IMR-90 (cell line): ENCODE data around the gene HMGCS2. TPM values are rescaled to one million over a fixed set of nuclear protein-coding genes. Genes with fewer than 3 reads are reported as not detected.

ENCODE experiments used
- ATAC-seq: fragments of 200-7000 bp; cut with Tn5 transposase; 2 replicates; pipeline ENCODE4 v1.9.1; 2020; ENCODE audit warnings: low read depth, mild to moderate bottlenecking, moderate library complexity
- BruUV-seq: library from RNA; stranded (reverse); fragments of 400-500 nt; replicated peaks from 2 replicates; lab custom pipeline; 2021; lab: Mats Ljungman, UMichigan
- CTCF ChIA-PET: fragments of 300-600 bp; formaldehyde crosslinking; extraction: SDS; loops from one replicate; lab custom pipeline; 2021; ENCODE audit warnings: antibody characterized with exemption; lab: Yijun Ruan, JAX
- POLR2A ChIA-PET: fragments of 300-600 bp; sonication (Branson Sonifier 250); formaldehyde crosslinking; loops from one replicate; lab custom pipeline; 2022; ENCODE audit warnings: antibody characterized with exemption; ENCODE audit not compliant: unreplicated experiment; lab: Charles Lee
- DNase-seq: peaks from one replicate; pipeline ENCODE4 v3.0.0; 2013
- H2AFZ ChIP-seq: replicated peaks from 2 replicates; pipeline ENCODE3; 2013; ENCODE audit warnings: low read length, mild to moderate bottlenecking; ENCODE audit not compliant: poor library complexity
- H2AK5ac ChIP-seq: 2 replicates; pipeline ENCODE4 v1.6.1; 2013; ENCODE audit warnings: low read depth, low read length, inconsistent platforms
- H2AK9ac ChIP-seq: replicated peaks from 2 replicates; pipeline ENCODE3; 2013; ENCODE audit warnings: mild to moderate bottlenecking, low read depth, low read length, moderate library complexity; ENCODE audit not compliant: poor library complexity
- H2BK120ac ChIP-seq: 2 replicates; pipeline ENCODE4 v1.6.1; 2013; ENCODE audit warnings: low read depth, low read length, inconsistent platforms
- H2BK15ac ChIP-seq: 3 replicates; pipeline ENCODE4 v1.6.1; 2013; ENCODE audit warnings: low read depth, low read length, inconsistent platforms
- H2BK20ac ChIP-seq: 2 replicates; pipeline ENCODE4 v1.6.1; 2013; ENCODE audit warnings: low read depth, mild to moderate bottlenecking, inconsistent platforms, low read length, moderate library complexity
- H2BK5ac ChIP-seq: 2 replicates; pipeline ENCODE4 v1.6.1; 2013; ENCODE audit warnings: mild to moderate bottlenecking, low read depth, low read length, inconsistent platforms; ENCODE audit not compliant: poor library complexity, severe bottlenecking
- H3K14ac ChIP-seq: replicated peaks from 2 replicates; pipeline ENCODE4 v1.6.1; 2013; ENCODE audit warnings: low read depth, low read length, inconsistent platforms
- H3K18ac ChIP-seq: 2 replicates; pipeline ENCODE4 v1.6.1; 2013; ENCODE audit warnings: low read depth, low read length, control low read depth
- H3K23ac ChIP-seq: 2 replicates; pipeline ENCODE4 v1.6.1; 2013; ENCODE audit warnings: low read depth, low read length, inconsistent platforms
- H3K27ac ChIP-seq: 2 replicates; pipeline ENCODE4 v1.5.1; 2013; ENCODE audit warnings: mild to moderate bottlenecking, control low read depth, low read length; ENCODE audit not compliant: insufficient read depth
- H3K27me3 ChIP-seq: 2 replicates; pipeline ENCODE4 v1.6.1; 2013; ENCODE audit warnings: low read length; ENCODE audit not compliant: control insufficient read depth, insufficient read depth
- H3K36me3 ChIP-seq: 2 replicates; pipeline ENCODE4 v1.6.1; 2013; ENCODE audit warnings: low read length, mixed read lengths; ENCODE audit not compliant: control insufficient read depth, insufficient read depth
- H3K4ac ChIP-seq: 2 replicates; pipeline ENCODE4 v1.6.1; 2013; ENCODE audit warnings: low read depth, low read length, inconsistent platforms
- H3K4me1 ChIP-seq: 2 replicates; pipeline ENCODE4 v1.6.1; 2013; ENCODE audit warnings: low read length, mixed read lengths; ENCODE audit not compliant: control insufficient read depth, insufficient read depth
- H3K4me2 ChIP-seq: 2 replicates; pipeline ENCODE4 v1.6.1; 2013; ENCODE audit warnings: low read depth, mild to moderate bottlenecking, control low read depth, low read length, moderate library complexity
- H3K4me3 ChIP-seq: 2 replicates; pipeline ENCODE4 v1.5.1; 2013; ENCODE audit warnings: low read depth, mild to moderate bottlenecking, control low read depth, low read length, moderate library complexity; ENCODE audit not compliant: insufficient read depth
- H3K56ac ChIP-seq: 2 replicates; pipeline ENCODE4 v1.6.1; 2013; ENCODE audit warnings: low read length, inconsistent platforms; ENCODE audit not compliant: insufficient read depth; ENCODE audit errors: extremely low read depth
- H3K79me1 ChIP-seq, 2 experiments: 2 replicates each; pipeline ENCODE4 v1.6.1; 2013; ENCODE audit warnings: low read length in 2 of 2, inconsistent platforms in 1 of 2, low read depth in 1 of 2
- H3K9ac ChIP-seq: 2 replicates; pipeline ENCODE4 v1.6.1; 2013; ENCODE audit warnings: low read depth, low read length, control low read depth
- H3K9me1 ChIP-seq: 2 replicates; pipeline ENCODE4 v1.6.1; 2013; ENCODE audit warnings: low read length, inconsistent platforms; ENCODE audit not compliant: insufficient read depth
- H3K9me3 ChIP-seq: 2 replicates; pipeline ENCODE4 v1.6.1; 2013; ENCODE audit warnings: low read length; ENCODE audit not compliant: control insufficient read depth, insufficient read depth
- H4K20me1 ChIP-seq: 2 replicates; pipeline ENCODE4 v1.6.1; 2013; ENCODE audit warnings: low read length, inconsistent platforms; ENCODE audit not compliant: insufficient read depth
- H4K5ac ChIP-seq: 2 replicates; pipeline ENCODE4 v1.6.1; 2013; ENCODE audit warnings: mild to moderate bottlenecking, low read depth, low read length, control low read depth
- H4K8ac ChIP-seq, 2 experiments: 2 replicates each; pipeline ENCODE4 v1.6.1; 2013; ENCODE audit warnings: low read depth in 2 of 2, low read length in 2 of 2, control low read depth in 1 of 2, inconsistent platforms in 1 of 2
- H4K91ac ChIP-seq: 2 replicates; pipeline ENCODE4 v1.6.1; 2013; ENCODE audit warnings: low read depth, low read length, inconsistent platforms; ENCODE audit not compliant: insufficient read depth
- MAZ ChIP-seq: IDR thresholded peaks from 2 replicates; pipeline ENCODE4 v1.6.1; 2012; ENCODE audit warnings: low read depth, mild to moderate bottlenecking, low read length, improper control_type of control experiment, moderate library complexity, borderline replicate concordance
- NFE2L2 ChIP-seq: fragments of 150-350 bp; IDR thresholded peaks from 2 replicates; pipeline ENCODE4 v1.6.1; 2016; ENCODE audit warnings: low read depth, mild to moderate bottlenecking, low read length
- RAD21 ChIP-seq: IDR thresholded peaks from 2 replicates; pipeline ENCODE4 v1.6.1; 2012; ENCODE audit warnings: low read length, improper control_type of control experiment
- RFX5 ChIP-seq: IDR thresholded peaks from 2 replicates; pipeline ENCODE4 v1.8.0; 2012; ENCODE audit warnings: low read depth, mild to moderate bottlenecking, low read length, moderate library complexity
- WGBS, 2 experiments: methylation state at CpG; one replicate each; pipeline versions ENCODE4 v1.1.5 to v1.1.7; 2013; ENCODE audit warnings: missing lambda C conversion rate in 2 of 2; ENCODE audit not compliant: insufficient read length in 1 of 2; ENCODE audit errors: extremely low coverage in 2 of 2; 5-methylcytosine and 5-hydroxymethylcytosine counted together
- dilution Hi-C: fragments of 300-500 bp; cut with HindIII; formaldehyde crosslinking; loops from one replicate; pipeline ENCODE4 v1.14.3; 2018; ENCODE audit warnings: low sequenced_read_pairs; ENCODE audit not compliant: unreplicated experiment
- in situ Hi-C: fragments of 300-500 bp; cut with MboI; formaldehyde crosslinking; loops from 3 replicates; pipeline ENCODE4 v1.14.3; 2019; ENCODE audit warnings: low sequenced_read_pairs, inconsistent platforms, mixed read lengths
- intact Hi-C: fragments of 100-400 bp; cut with micrococcal nuclease; formaldehyde crosslinking; loops from 2 replicates; pipeline ENCODE4 v1.10.0; 2022
- polyA plus RNA-seq, 3 experiments: library from polyadenylated mRNA; depleted of rRNA; stranded (reverse); fragments of >200 nt; gene quantifications; 2 replicates each; pipeline ENCODE4 v1.2.3, GENCODE V29; 2012; ENCODE audit warnings: low replicate concordance in 1 of 3
- total RNA-seq: library from RNA; depleted of rRNA; stranded (reverse); fragments of >200 nt; gene quantifications from 2 replicates; pipeline ENCODE4 v1.2.3, GENCODE V29; 2012

Gene HMGCS2
- total and polyA plus RNA-seq, 2 of the 4 experiments (the other 2 are of a cell fraction) = not detected

- H3K14ac ChIP-seq = no peak overlapping the region
- no peak overlapping the region for H2BK5ac ChIP-seq
- intact Hi-C loops = loop anchor here (5.0 kb wide), 1 partner anchor 104 kb away; no protein-coding TSS in a partner anchor
- H3K9me1 ChIP-seq = no peaks in the 10 kb centered on the region
- no peak overlapping the region for H3K18ac ChIP-seq
- no peak overlapping the region for H3K56ac ChIP-seq
- DNase-seq = no peak
- no peak overlapping the region for H2AK5ac ChIP-seq
- in situ Hi-C loops = no loop called here
- H3K4me1 ChIP-seq = no peaks in the 10 kb centered on the region
- ChIA-PET POLR2A (no interaction called here), CTCF (no interaction called here)
- H2BK15ac ChIP-seq = no peak overlapping the region
- H2AFZ ChIP-seq = no peak overlapping the region
- H2BK20ac ChIP-seq = no peak overlapping the region
- H3K4me3 ChIP-seq = no peak overlapping the region
- no peak for ATAC-seq
- H4K91ac ChIP-seq = no peak overlapping the region
- no peak overlapping the region for H4K8ac ChIP-seq
- peaks cover 19% of the 10 kb centered on the region for H3K27me3 ChIP-seq
- no peak overlapping the region for H3K9ac ChIP-seq
- H3K36me3 ChIP-seq = no peaks in the 10 kb centered on the region
- dilution Hi-C loops = no loop called here
- no peak overlapping the region for H3K23ac ChIP-seq
- H3K4me2 ChIP-seq = no peak overlapping the region
- H3K9me3 ChIP-seq = peaks cover 3% of the 10 kb centered on the region
- BruUV-seq = no TSS peak
- H2BK120ac ChIP-seq = no peak overlapping the region
- TF ChIP-seq RAD21 (no peak), RFX5 (no peak), NFE2L2 (no peak), MAZ (no peak)
- no peaks in the 10 kb centered on the region for H3K79me1 ChIP-seq
- H3K4ac ChIP-seq = no peak overlapping the region
- H4K5ac ChIP-seq = no peak overlapping the region
- H4K20me1 ChIP-seq = no peaks in the 10 kb centered on the region
- no CpG with 5 or more reads among the region's 1 CpG for WGBS, 2 experiments
- H2AK9ac ChIP-seq = no peak overlapping the region
- H3K27ac ChIP-seq = no peak overlapping the region
Observed at GRCh38 chr1:119762953-119763352, 5.8 kb downstream of the HMGCS2 start.
